Thymus (tissue), 11 donors: ENCODE results near the gene TNFAIP2. TPM values are rescaled to one million over a fixed set of nuclear protein-coding genes. Genes with fewer than 3 reads are reported as not detected.
"Not testable (repeated sequence)": the region's sequence is repeated elsewhere in the genome, so short reads cannot be mapped to it uniquely, and the experiment has no call there.

Source experiments
- DNase-seq, 9 donors: peaks; one replicate each; pipeline ENCODE4 v3.0.0-alpha.2; 2013; ENCODE audit warnings: low spot score in 9 of 9, low read depth in 6 of 9, missing footprints in 1 of 9
- H3K27ac ChIP-seq, 2 donors: one replicate each; pipeline ENCODE4 v1.5.1; 2013; ENCODE audit warnings: control low read depth in 1 of 2, low read depth in 1 of 2, low read length in 1 of 2, mild to moderate bottlenecking in 1 of 2, moderate library complexity in 1 of 2
- H3K27me3 ChIP-seq, 2 donors: one replicate each; pipeline ENCODE4 v1.5.1; 2013; ENCODE audit warnings: low read length in 1 of 2; ENCODE audit not compliant: control insufficient read depth in 2 of 2, insufficient read depth in 1 of 2
- H3K36me3 ChIP-seq, 2 donors: one replicate each; pipeline ENCODE4 v1.5.1; 2013; ENCODE audit warnings: low read length in 1 of 2, mild to moderate bottlenecking in 1 of 2, moderate library complexity in 1 of 2; ENCODE audit not compliant: control insufficient read depth in 2 of 2, insufficient read depth in 2 of 2
- H3K4me1 ChIP-seq, 2 donors: one replicate each; pipeline ENCODE4 v1.5.1; 2013; ENCODE audit warnings: low read length in 2 of 2; ENCODE audit not compliant: control insufficient read depth in 2 of 2, insufficient read depth in 2 of 2
- H3K4me3 ChIP-seq, 2 donors: one replicate each; pipeline ENCODE4 v1.5.1; 2013; ENCODE audit warnings: low read length in 2 of 2, control low read depth in 1 of 2, mild to moderate bottlenecking in 1 of 2
- H3K9me3 ChIP-seq, 2 donors: one replicate each; pipeline ENCODE4 v1.5.1; 2013; ENCODE audit warnings: low read length in 1 of 2, mild to moderate bottlenecking in 1 of 2; ENCODE audit not compliant: control insufficient read depth in 2 of 2, insufficient read depth in 1 of 2
- WGBS: extraction: QIAGEN DNeasy Blood & Tissue Kit; methylation state at CpG from one replicate; pipeline ENCODE4 v1.1.7; 2013; 5-methylcytosine and 5-hydroxymethylcytosine counted together
- polyA plus RNA-seq: library from polyadenylated mRNA; stranded (reverse); fragments of 200-250 nt; gene quantifications from one replicate; pipeline ENCODE4 v1.2.3, GENCODE V29; 2013
- total RNA-seq: library from RNA; stranded (reverse); fragments of 120-200 nt; gene quantifications from one replicate; pipeline ENCODE4 v1.2.4, GENCODE V29; 2013
- donor health status: healthy.

TNFAIP2 gene
- total and polyA plus RNA-seq, 2 donors, result 66.2 to 193 TPM

- no peak overlapping the region for H3K4me3 ChIP-seq
- WGBS, result 85% methylated on average over 32 of the region's 32 CpGs
- H3K9me3 ChIP-seq, result peaks cover 0 to 13% of the 10 kb centered on the region in 2 donors
- DNase-seq, result no peak
- peaks cover under 1 to 21% of the 10 kb centered on the region in 2 donors for H3K27me3 ChIP-seq
- peak overlapping the region; percentile 48 to 71 for H3K27ac ChIP-seq
- no peaks in the 10 kb centered on the region for H3K36me3 ChIP-seq
- H3K4me1 ChIP-seq, result peaks cover 40 to 72% of the 10 kb centered on the region in 2 donors
These were observed 13.5 kb upstream of the TNFAIP2 start for GRCh38 chr14:103109535-103110441.

- no peak overlapping the region for H3K4me3 ChIP-seq
- DNase-seq, result no peak
- peaks cover 0 to 12% of the 10 kb centered on the region in 2 donors for H3K27me3 ChIP-seq
- H3K36me3 ChIP-seq, result no peaks in the 10 kb centered on the region
- H3K9me3 ChIP-seq, result peaks cover 0 to 9% of the 10 kb centered on the region in 2 donors
- H3K27ac ChIP-seq, result peak overlapping the region; percentile 15 to 71
- peaks cover 31 to 64% of the 10 kb centered on the region in 2 donors for H3K4me1 ChIP-seq
- 54% methylated on average over 14 of the region's 14 CpGs for WGBS
These were observed 12.5 kb upstream of the TNFAIP2 start for GRCh38 chr14:103110681-103111231.

GRCh38 chr14:103111232-103111868 is 11.9 kb upstream of the TNFAIP2 start:
- H3K27me3 ChIP-seq, result peaks cover 0 to 7% of the 10 kb centered on the region in 2 donors
- H3K4me1 ChIP-seq, result peaks cover 31 to 60% of the 10 kb centered on the region in 2 donors
- no peak for DNase-seq
- H3K9me3 ChIP-seq, result peaks cover 0 to 9% of the 10 kb centered on the region in 2 donors
- H3K27ac ChIP-seq, result peak overlapping the region; percentile 15 to 47
- WGBS, result 74% methylated on average over 6 of the region's 6 CpGs
- H3K36me3 ChIP-seq, result no peaks in the 10 kb centered on the region
- no peak overlapping the region for H3K4me3 ChIP-seq

GRCh38 chr14:103112400-103113243 is 10.6 kb upstream of the TNFAIP2 start:
- Histone ChIP-seq H3K4me1 (peaks cover 31 to 61% of the 10 kb centered on the region in 2 donors), H3K27me3 (peaks cover 0 to 4% of the 10 kb centered on the region in 2 donors), H3K4me3 (no peak overlapping the region), H3K27ac (peak overlapping the region in 1 of 2 donors; percentile 37), H3K36me3 (no peaks in the 10 kb centered on the region), H3K9me3 (peaks cover 0 to 4% of the 10 kb centered on the region in 2 donors)
- DNase-seq, result no peak
- 25% methylated on average over 11 of the region's 11 CpGs for WGBS

- peaks cover 31 to 60% of the 10 kb centered on the region in 2 donors for H3K4me1 ChIP-seq
- H3K27me3 ChIP-seq, result peaks cover 0 to 2% of the 10 kb centered on the region in 2 donors
- H3K27ac ChIP-seq, result no peak overlapping the region
- 38% methylated on average over 5 of the region's 5 CpGs for whole genome bisulfite sequencing
- DNase-seq, result no peak
- no peaks in the 10 kb centered on the region for H3K9me3 ChIP-seq
- H3K4me3 ChIP-seq, result no peak overlapping the region
- no peaks in the 10 kb centered on the region for H3K36me3 ChIP-seq
These were observed 10.0 kb upstream of the TNFAIP2 start for GRCh38 chr14:103113303-103113702.

GRCh38 chr14:103113774-103114173 is 9.5 kb upstream of the TNFAIP2 start:
- no peak for DNase-seq
- H3K27ac ChIP-seq, result no peak overlapping the region
- no peaks in the 10 kb centered on the region for H3K36me3 ChIP-seq
- peaks cover 0 to under 1% of the 10 kb centered on the region in 2 donors for H3K27me3 ChIP-seq
- 72% methylated on average over 13 of the region's 13 CpGs for WGBS
- peaks cover 31 to 59% of the 10 kb centered on the region in 2 donors for H3K4me1 ChIP-seq
- no peaks in the 10 kb centered on the region for H3K9me3 ChIP-seq
- no peak overlapping the region for H3K4me3 ChIP-seq

- not testable (repeated sequence) for H3K27me3 ChIP-seq, H3K4me3 ChIP-seq, H3K36me3 ChIP-seq, DNase-seq, H3K9me3 ChIP-seq
- H3K4me1 ChIP-seq, result peaks cover 31 to 57% of the 10 kb centered on the region in 2 donors
- H3K27ac ChIP-seq, result peak overlapping the region in 1 of 2 donors; percentile 55
- 72% methylated on average over 12 of the region's 12 CpGs for WGBS
These were observed 8.1 kb upstream of the TNFAIP2 start for GRCh38 chr14:103115086-103115679.

- DNase-seq, result no peak
- Histone ChIP-seq H3K36me3 (no peaks in the 10 kb centered on the region), H3K27ac (no peak overlapping the region), H3K27me3 (peaks cover 0 to 4% of the 10 kb centered on the region in 2 donors), H3K4me3 (no peak overlapping the region), H3K4me1 (peaks cover 29 to 57% of the 10 kb centered on the region in 2 donors), H3K9me3 (no peaks in the 10 kb centered on the region)
- WGBS, result 92% methylated on average over 10 of the region's 10 CpGs
These were observed 7.3 kb upstream of the TNFAIP2 start for GRCh38 chr14:103115845-103116572.
